Activated CD4-positive, alpha-beta T cell treated with anti-CD3 and anti-CD28 coated beads, Interleukin-2, amount 50 U/mL, for 16 hours (primary cell): ENCODE results near the gene MAN1A1.

Source experiments
- DNase-seq: peaks from one replicate; pipeline ENCODE4 v3.0.0-alpha.2; 2020

MAN1A1 gene

GRCh38 chr6:119345114-119345513, 4.4 kb downstream of the MAN1A1 start:
- no peak for DNase-seq

GRCh38 chr6:119344306-119344705, 5.3 kb downstream of the MAN1A1 start:
- DNase-seq = no peak

DNA sequence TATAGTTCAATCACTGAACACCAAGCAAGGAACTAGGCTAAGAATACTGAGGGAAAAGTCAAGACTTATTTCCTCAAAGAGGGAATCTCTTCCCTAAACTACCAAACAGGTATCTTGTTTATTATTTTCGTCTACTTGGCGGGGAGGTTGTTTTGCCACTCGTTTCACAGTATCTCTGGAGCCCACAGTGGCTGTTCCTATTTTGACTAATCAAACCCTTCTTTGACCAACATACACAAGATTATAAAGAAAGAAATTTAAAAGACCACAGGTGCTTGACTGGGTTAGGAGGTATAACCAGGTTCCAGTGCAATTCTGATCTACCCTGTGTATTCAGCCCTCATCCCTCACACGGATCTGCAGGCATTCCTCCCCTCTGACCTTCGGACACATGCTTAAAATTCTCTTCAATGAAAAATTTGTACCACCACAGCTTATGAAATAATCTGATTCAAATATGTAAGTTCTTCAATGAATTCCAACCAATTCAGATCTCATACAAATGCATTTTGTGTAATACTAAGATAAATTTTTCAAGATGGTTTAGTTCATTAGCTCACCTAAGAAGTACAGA, 5.9 kb downstream of the MAN1A1 start:
- DNase-seq = no peak

GRCh38 chr6:119343167-119343566, 6.4 kb downstream of the MAN1A1 start:
- DNase-seq = no peak

GRCh38 chr6:119342430-119342829, 7.1 kb downstream of the MAN1A1 start:
- no peak for DNase-seq

GRCh38 chr6:119340796-119341487, 8.6 kb downstream of the MAN1A1 start:
- DNase-seq = no peak

GRCh38 chr6:119339941-119340456, 9.6 kb downstream of the MAN1A1 start:
- DNase-seq = no peak

DNA sequence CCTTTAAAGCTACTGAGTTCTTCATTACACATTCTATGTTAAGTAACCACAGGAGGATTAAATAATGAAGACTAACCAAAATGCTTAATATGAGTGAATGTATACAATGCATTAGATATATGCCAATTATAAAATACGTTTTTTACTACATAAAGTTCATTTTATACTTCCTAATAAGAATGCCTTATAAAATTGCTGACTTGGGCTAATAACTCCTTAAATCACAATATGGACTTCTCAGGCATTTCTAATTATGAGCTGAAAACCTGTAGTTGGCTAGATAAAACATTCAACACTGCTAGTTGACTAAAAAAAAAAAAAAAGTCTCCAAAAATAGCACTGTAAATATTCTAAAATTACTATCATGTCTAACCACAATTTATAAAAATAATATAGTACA, 11.8 kb downstream of the MAN1A1 start:
- no peak for DNase-seq

- DNase-seq = no peak
Measured at GRCh38 chr6:119337252-119337651, 12.3 kb downstream of the MAN1A1 start.

GRCh38 chr6:119334535-119335264, 14.9 kb downstream of the MAN1A1 start:
- no peak for DNase-seq

DNA sequence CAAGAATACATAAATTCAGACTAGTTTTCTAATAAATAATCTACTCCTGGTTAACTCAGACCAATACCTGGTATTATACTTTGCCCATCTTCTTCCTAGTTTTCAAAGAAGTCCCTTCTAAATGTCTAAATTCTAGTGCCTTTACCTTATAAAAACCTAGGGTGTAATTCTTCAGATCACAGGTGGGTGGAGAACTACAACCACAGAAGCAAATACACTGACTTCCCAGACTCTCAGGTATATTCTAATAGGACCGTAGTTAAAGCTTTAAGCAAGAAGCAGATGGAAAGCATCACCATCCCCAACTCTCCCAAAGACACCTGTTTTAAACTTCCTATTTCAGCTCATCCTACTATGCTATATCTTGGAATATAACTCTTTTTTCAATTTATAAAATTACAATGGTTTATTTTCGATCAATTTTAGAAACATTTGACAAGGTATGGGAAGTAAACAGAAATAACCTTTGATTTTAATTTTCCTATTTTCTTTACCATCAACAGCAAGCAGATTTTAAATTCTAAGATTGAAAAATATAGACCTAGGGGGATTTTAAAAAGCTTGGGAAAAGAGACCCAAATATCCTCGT, 15.8 kb downstream of the MAN1A1 start:
- DNase-seq = no peak

- DNase-seq = no peak
Measured at GRCh38 chr6:119333063-119333609, 16.4 kb downstream of the MAN1A1 start.

DNA sequence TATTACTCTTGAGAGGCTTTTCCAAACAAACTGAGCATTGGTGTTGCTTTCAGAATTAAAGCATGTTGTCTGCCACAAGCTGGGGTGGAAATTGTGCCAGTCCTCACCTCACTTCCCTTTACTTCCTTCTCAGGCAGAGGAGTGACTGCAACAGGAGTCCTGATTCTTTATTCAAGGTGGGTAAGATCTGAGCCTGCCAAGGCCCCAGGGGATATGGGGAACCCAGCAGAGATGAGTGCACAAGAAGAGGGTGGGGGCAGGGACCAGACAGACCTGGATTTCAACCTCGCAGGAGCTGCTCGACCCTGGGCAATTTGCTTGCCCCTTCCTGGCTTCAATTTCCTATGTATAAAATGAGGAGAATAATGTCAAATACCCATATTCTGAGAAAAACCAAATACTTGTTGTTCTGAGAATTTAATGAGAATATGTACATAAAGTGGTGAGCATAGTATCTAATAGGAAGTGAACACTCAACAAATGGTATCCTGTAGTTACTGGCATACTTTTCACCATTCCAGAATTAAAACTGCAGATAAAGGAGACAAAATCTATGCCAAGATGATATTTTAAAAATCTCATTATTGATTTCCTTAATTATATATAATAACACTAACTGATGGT, 17.8 kb downstream of the MAN1A1 start:
- no peak for DNase-seq

GRCh38 chr6:119330520-119331113, 18.9 kb downstream of the MAN1A1 start:
- no peak for DNase-seq

DNA sequence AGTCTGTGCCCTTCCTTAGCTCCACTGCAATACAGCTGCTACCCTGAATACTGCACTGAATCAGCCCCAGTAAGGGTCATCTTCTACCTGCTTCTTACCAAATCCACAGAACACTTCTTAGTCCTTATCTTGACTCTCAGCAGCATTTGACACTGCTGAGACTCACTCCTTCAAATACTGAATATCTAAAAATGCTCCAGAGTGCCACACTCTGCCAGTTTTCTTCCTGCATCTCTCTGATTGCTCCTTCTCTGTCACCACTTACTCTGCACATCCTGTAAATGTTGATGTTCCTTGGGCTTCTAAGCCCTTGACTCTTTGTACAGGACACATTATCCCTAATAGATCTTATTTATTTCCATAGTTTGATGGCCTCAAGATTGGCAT, 19.8 kb downstream of the MAN1A1 start:
- DNase-seq = no peak

DNA sequence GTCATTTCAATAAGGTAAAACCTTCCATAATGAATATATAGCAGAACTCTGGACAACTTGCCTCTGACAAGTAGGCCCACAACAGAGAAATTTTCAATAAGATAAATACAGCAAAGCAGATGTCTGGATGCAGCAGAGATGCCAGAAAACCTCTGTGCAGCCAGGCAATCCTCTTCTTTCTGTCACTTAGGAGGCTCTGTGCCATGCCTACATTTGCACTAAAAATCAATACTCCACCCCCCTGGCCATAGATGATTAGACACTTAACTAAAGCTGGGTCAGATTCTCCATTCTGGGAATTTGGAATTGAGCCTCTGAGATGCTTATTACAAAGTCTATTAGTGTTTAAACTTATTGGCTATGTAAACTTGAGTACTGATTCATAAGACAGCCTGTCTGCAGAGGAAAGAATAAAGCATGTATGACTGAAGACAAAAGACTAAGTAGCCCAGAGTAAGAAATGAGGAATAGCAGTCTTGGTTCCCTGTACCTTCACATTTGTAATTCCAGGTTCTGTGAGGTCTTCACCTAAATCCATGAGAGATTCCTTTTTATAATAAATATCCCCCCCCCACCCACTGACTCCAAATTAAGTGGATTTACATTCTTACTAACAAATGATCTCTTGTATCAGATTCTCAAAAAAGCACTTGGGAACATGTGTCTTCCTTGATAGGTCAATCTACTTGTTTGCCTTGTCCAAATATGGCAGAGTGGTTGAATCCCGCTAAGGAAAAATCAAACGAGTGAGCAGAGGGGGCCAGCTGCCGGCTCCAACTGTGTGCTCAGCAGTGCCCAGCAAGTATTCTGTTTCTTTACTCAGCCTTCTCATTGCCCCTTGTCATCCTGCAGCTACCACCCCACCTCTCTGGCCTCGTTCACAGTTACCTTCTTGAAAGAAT, 20.4 kb downstream of the MAN1A1 start:
- DNase-seq = no peak

DNA sequence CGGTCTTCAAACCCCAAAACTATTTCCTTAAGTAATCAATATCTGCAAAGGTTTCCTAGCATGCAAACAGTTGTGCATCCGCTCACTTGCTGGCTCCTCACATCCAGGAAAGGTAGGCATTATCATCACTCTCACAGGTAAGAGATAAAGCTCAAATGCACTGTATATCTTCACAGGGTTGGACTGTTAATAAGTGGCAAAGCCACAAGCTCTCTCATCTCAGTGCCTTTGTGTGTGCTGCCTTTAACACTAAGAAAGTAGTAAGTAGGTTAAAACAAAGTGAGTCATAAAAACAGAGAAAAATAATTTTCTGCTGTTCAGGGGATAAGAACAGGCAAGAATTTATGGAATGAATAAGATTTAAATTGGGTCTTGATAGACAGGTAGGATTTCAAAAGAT, 21.3 kb downstream of the MAN1A1 start:
- DNase-seq = no peak

- DNase-seq = no peak
Measured at GRCh38 chr6:119327810-119328209, 21.8 kb downstream of the MAN1A1 start.

- DNase-seq = no peak
Measured at GRCh38 chr6:119326291-119327005, 23.1 kb downstream of the MAN1A1 start.

DNA sequence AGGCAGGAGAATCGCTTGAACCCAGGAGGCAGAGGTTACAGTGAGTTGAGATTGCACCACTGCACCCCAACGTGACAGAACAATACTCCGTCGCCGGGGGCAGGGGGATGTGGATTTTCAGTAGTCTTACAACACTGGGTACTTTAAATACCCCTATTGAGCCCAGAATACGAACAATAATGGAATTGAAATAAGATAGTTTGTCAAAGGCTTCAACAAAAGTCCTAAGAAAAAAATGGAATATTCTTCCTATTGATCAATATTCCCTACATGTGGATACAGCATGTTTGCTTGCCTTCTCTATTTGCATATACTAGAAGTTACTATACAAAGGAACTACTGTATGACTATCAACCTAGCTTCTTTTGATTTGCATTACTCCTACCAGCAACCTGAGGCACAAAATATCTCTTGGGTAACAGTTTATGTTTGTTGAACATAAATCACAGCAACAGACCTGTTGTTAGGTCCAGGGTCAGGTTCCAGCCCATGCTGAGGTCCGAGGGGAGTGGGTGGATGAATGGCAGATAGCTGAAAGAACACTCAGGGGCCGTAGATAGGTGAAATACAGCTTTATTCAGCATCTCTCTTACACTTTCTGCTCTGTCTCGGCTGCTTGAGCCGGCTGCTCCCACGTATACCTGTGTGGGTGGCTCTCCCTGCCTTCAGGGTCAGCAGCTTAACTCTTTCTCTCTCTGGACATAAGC, 23.8 kb downstream of the MAN1A1 start:
- DNase-seq = no peak
